ENCODE results near the gene ALDH4A1.

ALDH4A1 gene

GRCh38 chr1:18890706-18891425, 11.5 kb downstream of the ALDH4A1 start:
- DNase-seq (ENCODE audit: low read depth), result no peak
- no peak overlapping the region for H3K4me3 ChIP-seq (ENCODE audit: low read depth, low read length)
- TF ChIP-seq, protein P1, sequence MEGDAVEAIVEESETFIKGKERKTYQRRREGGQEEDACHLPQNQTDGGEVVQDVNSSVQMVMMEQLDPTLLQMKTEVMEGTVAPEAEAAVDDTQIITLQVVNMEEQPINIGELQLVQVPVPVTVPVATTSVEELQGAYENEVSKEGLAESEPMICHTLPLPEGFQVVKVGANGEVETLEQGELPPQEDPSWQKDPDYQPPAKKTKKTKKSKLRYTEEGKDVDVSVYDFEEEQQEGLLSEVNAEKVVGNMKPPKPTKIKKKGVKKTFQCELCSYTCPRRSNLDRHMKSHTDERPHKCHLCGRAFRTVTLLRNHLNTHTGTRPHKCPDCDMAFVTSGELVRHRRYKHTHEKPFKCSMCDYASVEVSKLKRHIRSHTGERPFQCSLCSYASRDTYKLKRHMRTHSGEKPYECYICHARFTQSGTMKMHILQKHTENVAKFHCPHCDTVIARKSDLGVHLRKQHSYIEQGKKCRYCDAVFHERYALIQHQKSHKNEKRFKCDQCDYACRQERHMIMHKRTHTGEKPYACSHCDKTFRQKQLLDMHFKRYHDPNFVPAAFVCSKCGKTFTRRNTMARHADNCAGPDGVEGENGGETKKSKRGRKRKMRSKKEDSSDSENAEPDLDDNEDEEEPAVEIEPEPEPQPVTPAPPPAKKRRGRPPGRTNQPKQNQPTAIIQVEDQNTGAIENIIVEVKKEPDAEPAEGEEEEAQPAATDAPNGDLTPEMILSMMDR (IDR thresholded peaks at IDR 0.05; ENCODE audit: control insufficient read depth, extremely low read depth, insufficient read depth), result no peak

- TF ChIP-seq, protein P1 (IDR thresholded peaks at IDR 0.05; ENCODE audit: control insufficient read depth, extremely low read depth, insufficient read depth), result no peak
- no peak overlapping the region for H3K4me3 ChIP-seq (ENCODE audit: low read depth, low read length)
- DNase-seq (ENCODE audit: low read depth), result no peak
These were observed 16.4 kb downstream of the ALDH4A1 start for GRCh38 chr1:18886003-18886335.

GRCh38 chr1:18885311-18886002, 16.9 kb downstream of the ALDH4A1 start:
- no peak for DNase-seq (ENCODE audit: low read depth)
- no peak overlapping the region for H3K4me3 ChIP-seq (ENCODE audit: low read depth, low read length)
- TF ChIP-seq, protein P1 (IDR thresholded peaks at IDR 0.05; ENCODE audit: control insufficient read depth, extremely low read depth, insufficient read depth), result no peak

DNA sequence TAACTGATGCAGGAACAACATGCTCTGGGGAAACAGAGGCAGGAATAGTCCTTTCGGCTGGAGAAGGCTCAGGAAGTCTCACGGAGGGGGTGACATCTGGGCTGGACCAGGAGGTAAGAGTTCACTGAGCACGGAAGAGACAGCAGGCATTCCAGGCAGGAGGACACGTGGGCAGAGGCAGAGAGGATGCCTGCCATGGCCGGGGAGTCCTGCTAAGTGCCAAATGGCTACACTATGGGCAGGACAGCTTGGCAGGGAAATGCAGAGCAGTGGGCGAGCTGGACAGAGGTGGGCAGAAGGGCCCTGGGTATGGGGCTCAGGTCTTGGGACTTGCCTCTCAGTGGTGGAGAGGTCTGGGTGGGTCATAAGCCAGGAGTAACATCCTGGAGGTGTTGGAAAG, 17.6 kb downstream of the ALDH4A1 start:
- TF ChIP-seq, protein P1 (IDR thresholded peaks at IDR 0.05; ENCODE audit: control insufficient read depth, extremely low read depth, insufficient read depth), result no peak
- H3K4me3 ChIP-seq (ENCODE audit: low read depth, low read length), result no peak overlapping the region
- no peak for DNase-seq (ENCODE audit: low read depth)

DNA sequence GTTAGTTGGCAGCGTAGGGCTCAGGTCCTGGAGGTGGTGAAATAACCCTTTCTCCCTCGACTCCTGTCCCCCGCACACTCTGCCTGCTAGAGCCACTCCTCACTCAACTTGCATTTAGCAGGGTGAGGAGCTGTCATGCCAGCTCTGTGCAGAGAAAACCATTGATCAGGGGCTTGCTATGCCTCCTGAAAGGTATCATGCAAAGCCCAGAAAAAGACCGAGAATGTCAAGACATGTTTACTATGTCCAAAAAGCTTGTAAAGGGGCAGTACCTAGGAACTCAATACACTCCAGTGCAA, 18.0 kb downstream of the ALDH4A1 start:
- no peak overlapping the region for H3K4me3 ChIP-seq (ENCODE audit: low read depth, low read length)
- DNase-seq (ENCODE audit: low read depth), result no peak
- TF ChIP-seq, protein P1 (IDR thresholded peaks at IDR 0.05; ENCODE audit: control insufficient read depth, extremely low read depth, insufficient read depth), result no peak

- TF ChIP-seq, protein P1 (IDR thresholded peaks at IDR 0.05; ENCODE audit: control insufficient read depth, extremely low read depth, insufficient read depth), result peak; percentile 64
- DNase-seq (ENCODE audit: low read depth), result no peak
- no peak overlapping the region for H3K4me3 ChIP-seq (ENCODE audit: low read depth, low read length)
These were observed 18.5 kb downstream of the ALDH4A1 start for GRCh38 chr1:18883636-18884418.

Data from LNCaP clone FGC (cell line).